Measurements from ENCODE around the gene EPAS1. TPM values are rescaled to one million over a fixed set of nuclear protein-coding genes. Genes with fewer than 3 reads are reported as not detected.

Gene EPAS1
- polyA plus RNA-seq, 3 donors from 2014 or later = 0.05 to 0.69 (median 0.08) TPM

- H3K9me3 Mint-ChIP-seq = no peaks in the 10 kb centered on the region
- H3K36me3 Mint-ChIP-seq = no peaks in the 10 kb centered on the region
- DNase-seq = no peak
- H3K4me1 Mint-ChIP-seq = peaks cover 37 to 56% of the 10 kb centered on the region in 2 donors
- no peak overlapping the region for H3K4me3 Mint-ChIP-seq
- H3K27me3 Mint-ChIP-seq (ENCODE audit: low read depth in 3 of 3) = peaks cover 3 to 11% (median 9%) of the 10 kb centered on the region in 3 donors
- H3K27ac Mint-ChIP-seq = peak overlapping the region in 1 of 6 donors; percentile 51
These were observed 68.9 kb downstream of the EPAS1 start for GRCh38 chr2:46365913-46366667.

GRCh38 chr2:46366668-46367052 is 69.5 kb downstream of the EPAS1 start:
- Mint-ChIP-seq H3K4me3 (no peak overlapping the region), H3K9me3 (no peaks in the 10 kb centered on the region), H3K36me3 (no peaks in the 10 kb centered on the region), H3K4me1 (peaks cover 36 to 52% of the 10 kb centered on the region in 2 donors), H3K27ac (no peak overlapping the region), H3K27me3 (ENCODE audit: low read depth in 3 of 3) (peaks cover 3 to 9% (median 9%) of the 10 kb centered on the region in 3 donors)
- DNase-seq = no peak

- DNase-seq = no peak
- Mint-ChIP-seq H3K9me3 (no peaks in the 10 kb centered on the region), H3K4me1 (peaks cover 31 to 45% of the 10 kb centered on the region in 2 donors), H3K27me3 (ENCODE audit: low read depth in 3 of 3) (peaks cover 3 to 9% (median 9%) of the 10 kb centered on the region in 3 donors), H3K27ac (no peak overlapping the region), H3K4me3 (no peak overlapping the region), H3K36me3 (no peaks in the 10 kb centered on the region)
These were observed 70.1 kb downstream of the EPAS1 start for GRCh38 chr2:46367286-46367685.

GRCh38 chr2:46368401-46368800 is 71.2 kb downstream of the EPAS1 start:
- Mint-ChIP-seq H3K4me1 (peaks cover 26 to 34% of the 10 kb centered on the region in 2 donors), H3K27ac (peak overlapping the region in 4 of 6 donors; percentile 4 to 70 (median 39)), H3K9me3 (no peaks in the 10 kb centered on the region), H3K36me3 (peaks cover 0 to 3% (median 0%) of the 10 kb centered on the region in 3 donors), H3K4me3 (peak overlapping the region in 2 of 5 donors; percentile 8 to 26), H3K27me3 (ENCODE audit: low read depth in 3 of 3) (peaks cover 3 to 9% (median 9%) of the 10 kb centered on the region in 3 donors)
- no peak for DNase-seq

GRCh38 chr2:46369783-46370182 is 72.6 kb downstream of the EPAS1 start:
- peak overlapping the region; percentile 65 to 78 (median 74) for H3K4me3 Mint-ChIP-seq
- H3K27ac Mint-ChIP-seq = peak overlapping the region; percentile 25 to 92 (median 76)
- peaks cover 26 to 34% of the 10 kb centered on the region in 2 donors for H3K4me1 Mint-ChIP-seq
- peaks cover 0 to 3% (median 0%) of the 10 kb centered on the region in 3 donors for H3K36me3 Mint-ChIP-seq
- no peaks in the 10 kb centered on the region for H3K9me3 Mint-ChIP-seq
- DNase-seq = peak; percentile 83 to 86 (median 84)
- H3K27me3 Mint-ChIP-seq (ENCODE audit: low read depth in 3 of 3) = peaks cover 3 to 9% (median 9%) of the 10 kb centered on the region in 3 donors

- H3K4me3 Mint-ChIP-seq = no peak overlapping the region
- H3K36me3 Mint-ChIP-seq = peaks cover 0 to 3% (median 0%) of the 10 kb centered on the region in 3 donors
- no peak for DNase-seq
- H3K27me3 Mint-ChIP-seq (ENCODE audit: low read depth in 3 of 3) = peaks cover 3 to 7% (median 6%) of the 10 kb centered on the region in 3 donors
- H3K4me1 Mint-ChIP-seq = peaks cover 26 to 34% of the 10 kb centered on the region in 2 donors
- H3K9me3 Mint-ChIP-seq = no peaks in the 10 kb centered on the region
- peak overlapping the region in 3 of 6 donors; percentile 24 to 57 (median 48) for H3K27ac Mint-ChIP-seq
These were observed 74.6 kb downstream of the EPAS1 start for GRCh38 chr2:46371854-46372253.

GRCh38 chr2:46372475-46372874 is 75.3 kb downstream of the EPAS1 start:
- peak overlapping the region in 1 of 6 donors; percentile 48 for H3K27ac Mint-ChIP-seq
- H3K9me3 Mint-ChIP-seq = no peaks in the 10 kb centered on the region
- no peak overlapping the region for H3K4me3 Mint-ChIP-seq
- H3K36me3 Mint-ChIP-seq = peaks cover 0 to 3% (median 0%) of the 10 kb centered on the region in 3 donors
- DNase-seq = no peak
- peaks cover 26 to 34% of the 10 kb centered on the region in 2 donors for H3K4me1 Mint-ChIP-seq
- peaks cover 3 to 7% (median 6%) of the 10 kb centered on the region in 3 donors for H3K27me3 Mint-ChIP-seq (ENCODE audit: low read depth in 3 of 3)

- Mint-ChIP-seq H3K27ac (peak overlapping the region in 2 of 6 donors; percentile 44 to 48), H3K4me3 (no peak overlapping the region), H3K36me3 (peaks cover 0 to 3% (median 0%) of the 10 kb centered on the region in 3 donors), H3K27me3 (ENCODE audit: low read depth in 3 of 3) (peaks cover 0 to 7% (median 6%) of the 10 kb centered on the region in 3 donors), H3K9me3 (no peaks in the 10 kb centered on the region), H3K4me1 (peaks cover 22 to 27% of the 10 kb centered on the region in 2 donors)
- no peak for DNase-seq
These were observed 76.0 kb downstream of the EPAS1 start for GRCh38 chr2:46373238-46373637.

- Mint-ChIP-seq H3K36me3 (peaks cover 0 to 3% (median 0%) of the 10 kb centered on the region in 3 donors), H3K27me3 (ENCODE audit: low read depth in 3 of 3) (peaks cover 0 to 5% (median 0%) of the 10 kb centered on the region in 3 donors), H3K9me3 (no peaks in the 10 kb centered on the region), H3K4me1 (peaks cover 0 to 3% of the 10 kb centered on the region in 2 donors), H3K4me3 (no peak overlapping the region), H3K27ac (no peak overlapping the region)
- DNase-seq = no peak
These were observed 78.4 kb downstream of the EPAS1 start for GRCh38 chr2:46375566-46376125.

- DNase-seq = no peak
- Mint-ChIP-seq H3K4me3 (no peak overlapping the region), H3K9me3 (no peaks in the 10 kb centered on the region), H3K36me3 (peaks cover 0 to 3% (median 0%) of the 10 kb centered on the region in 3 donors), H3K27ac (no peak overlapping the region), H3K27me3 (ENCODE audit: low read depth in 3 of 3) (peaks cover 0 to 5% (median 0%) of the 10 kb centered on the region in 3 donors), H3K4me1 (no peaks in the 10 kb centered on the region)
These were observed 79.4 kb downstream of the EPAS1 start for GRCh38 chr2:46376586-46376985.

- Mint-ChIP-seq H3K4me1 (no peaks in the 10 kb centered on the region), H3K4me3 (no peak overlapping the region), H3K27me3 (ENCODE audit: low read depth in 3 of 3) (peaks cover 0 to 5% (median 0%) of the 10 kb centered on the region in 3 donors), H3K27ac (no peak overlapping the region), H3K9me3 (no peaks in the 10 kb centered on the region), H3K36me3 (peaks cover 0 to 3% (median 0%) of the 10 kb centered on the region in 3 donors)
- no peak for DNase-seq
These were observed 79.9 kb downstream of the EPAS1 start for GRCh38 chr2:46377101-46377581.

GRCh38 chr2:46377666-46378560 is 80.7 kb downstream of the EPAS1 start:
- H3K36me3 Mint-ChIP-seq = peaks cover 0 to 3% (median 0%) of the 10 kb centered on the region in 3 donors
- no peak overlapping the region for H3K4me3 Mint-ChIP-seq
- no peak overlapping the region for H3K27ac Mint-ChIP-seq
- no peaks in the 10 kb centered on the region for H3K9me3 Mint-ChIP-seq
- H3K27me3 Mint-ChIP-seq (ENCODE audit: low read depth in 3 of 3) = peaks cover 0 to 5% (median 0%) of the 10 kb centered on the region in 3 donors
- no peaks in the 10 kb centered on the region for H3K4me1 Mint-ChIP-seq
- no peak for DNase-seq

GRCh38 chr2:46378616-46379015 is 81.4 kb downstream of the EPAS1 start:
- Mint-ChIP-seq H3K27ac (no peak overlapping the region), H3K36me3 (no peaks in the 10 kb centered on the region), H3K4me3 (no peak overlapping the region), H3K27me3 (ENCODE audit: low read depth in 3 of 3) (peaks cover 0 to 5% (median 0%) of the 10 kb centered on the region in 3 donors), H3K9me3 (no peaks in the 10 kb centered on the region), H3K4me1 (no peaks in the 10 kb centered on the region)
- DNase-seq = no peak

Data from immature natural killer cell (primary cell).